ENCODE data around the gene EXOC4. TPM values are rescaled to one million over a fixed set of nuclear protein-coding genes. Genes with fewer than 3 reads are reported as not detected.

Gene EXOC4
- total and polyA plus RNA-seq, 7 donors = 16.4 to 76.7 (median 50.7) TPM

DNA sequence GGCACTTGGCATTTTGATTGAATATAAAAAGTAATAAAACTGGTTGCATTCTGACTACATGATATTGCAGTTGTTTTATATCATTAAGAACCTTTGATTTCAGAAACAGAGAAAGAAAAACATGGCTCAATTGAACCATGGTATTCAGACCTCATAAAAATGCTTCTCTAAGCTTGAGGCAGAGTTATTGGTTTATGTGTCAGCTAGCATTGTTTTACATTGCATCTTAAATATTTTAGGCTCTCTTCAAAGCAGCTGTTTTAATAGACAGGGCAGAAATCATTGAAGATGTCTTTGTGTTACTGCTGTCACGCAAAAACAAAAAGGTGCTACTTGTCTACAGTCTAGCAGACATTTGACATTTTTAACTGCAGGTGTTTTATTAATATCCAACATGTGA is 299.2 kb downstream of the EXOC4 start:
- TF ChIP-seq POLR2AphosphoS5 (IDR thresholded peaks at IDR 0.05) (no peak), EP300 (IDR thresholded peaks at IDR 0.05) (no peak), POLR2A (IDR thresholded peaks at IDR 0.05) (no peak)
- TF ChIP-seq, protein P1, sequence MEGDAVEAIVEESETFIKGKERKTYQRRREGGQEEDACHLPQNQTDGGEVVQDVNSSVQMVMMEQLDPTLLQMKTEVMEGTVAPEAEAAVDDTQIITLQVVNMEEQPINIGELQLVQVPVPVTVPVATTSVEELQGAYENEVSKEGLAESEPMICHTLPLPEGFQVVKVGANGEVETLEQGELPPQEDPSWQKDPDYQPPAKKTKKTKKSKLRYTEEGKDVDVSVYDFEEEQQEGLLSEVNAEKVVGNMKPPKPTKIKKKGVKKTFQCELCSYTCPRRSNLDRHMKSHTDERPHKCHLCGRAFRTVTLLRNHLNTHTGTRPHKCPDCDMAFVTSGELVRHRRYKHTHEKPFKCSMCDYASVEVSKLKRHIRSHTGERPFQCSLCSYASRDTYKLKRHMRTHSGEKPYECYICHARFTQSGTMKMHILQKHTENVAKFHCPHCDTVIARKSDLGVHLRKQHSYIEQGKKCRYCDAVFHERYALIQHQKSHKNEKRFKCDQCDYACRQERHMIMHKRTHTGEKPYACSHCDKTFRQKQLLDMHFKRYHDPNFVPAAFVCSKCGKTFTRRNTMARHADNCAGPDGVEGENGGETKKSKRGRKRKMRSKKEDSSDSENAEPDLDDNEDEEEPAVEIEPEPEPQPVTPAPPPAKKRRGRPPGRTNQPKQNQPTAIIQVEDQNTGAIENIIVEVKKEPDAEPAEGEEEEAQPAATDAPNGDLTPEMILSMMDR (IDR thresholded peaks at IDR 0.05) = no peak
- Histone ChIP-seq H3K27ac (no peak overlapping the region), H3K4me3 (no peak overlapping the region), H3K4me1 (no peaks in the 10 kb centered on the region), H3K27me3 (no peaks in the 10 kb centered on the region), H3K9me3 (no peaks in the 10 kb centered on the region), H3K36me3 (no peaks in the 10 kb centered on the region)
- intact Hi-C loops (cut with DNase I) = no loop called here
- DNase-seq = no peak
- WGBS, 2 donors = 97 to 99% methylated on average over 1 of the region's 1 CpG

DNA sequence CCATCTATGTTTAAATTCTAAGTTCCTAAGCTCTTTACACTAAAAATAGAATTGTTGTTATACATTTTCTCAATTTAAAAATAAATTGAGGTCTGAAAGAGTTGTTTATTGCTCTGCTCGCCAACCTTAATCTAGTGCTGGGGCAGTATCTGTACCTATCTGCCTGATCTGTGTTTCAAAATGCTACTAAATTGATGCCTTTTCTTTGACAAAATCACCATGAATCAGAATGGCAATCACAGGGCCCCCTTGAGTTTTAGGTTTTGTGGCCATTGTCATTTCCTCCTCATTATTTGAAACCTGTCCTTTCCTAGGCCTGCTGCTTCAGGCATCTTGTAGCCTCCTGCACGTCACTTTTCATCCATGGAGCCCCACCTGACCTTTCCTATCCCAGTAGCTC is 301.5 kb downstream of the EXOC4 start:
- Histone ChIP-seq H3K27me3 (no peaks in the 10 kb centered on the region), H3K9me3 (no peaks in the 10 kb centered on the region), H3K27ac (no peak overlapping the region), H3K36me3 (no peaks in the 10 kb centered on the region), H3K4me3 (no peak overlapping the region), H3K4me1 (no peaks in the 10 kb centered on the region)
- intact Hi-C loops (cut with DNase I) = no loop called here
- no peak for TF ChIP-seq POLR2AphosphoS5 (IDR thresholded peaks at IDR 0.05)
- TF ChIP-seq POLR2A (IDR thresholded peaks at IDR 0.05) = no peak
- no peak for TF ChIP-seq EP300 (IDR thresholded peaks at IDR 0.05)
- TF ChIP-seq, protein P1 (IDR thresholded peaks at IDR 0.05) = no peak
- 97 to 98% methylated on average over 2 of the region's 2 CpGs for WGBS, 2 donors
- DNase-seq = no peak

DNA sequence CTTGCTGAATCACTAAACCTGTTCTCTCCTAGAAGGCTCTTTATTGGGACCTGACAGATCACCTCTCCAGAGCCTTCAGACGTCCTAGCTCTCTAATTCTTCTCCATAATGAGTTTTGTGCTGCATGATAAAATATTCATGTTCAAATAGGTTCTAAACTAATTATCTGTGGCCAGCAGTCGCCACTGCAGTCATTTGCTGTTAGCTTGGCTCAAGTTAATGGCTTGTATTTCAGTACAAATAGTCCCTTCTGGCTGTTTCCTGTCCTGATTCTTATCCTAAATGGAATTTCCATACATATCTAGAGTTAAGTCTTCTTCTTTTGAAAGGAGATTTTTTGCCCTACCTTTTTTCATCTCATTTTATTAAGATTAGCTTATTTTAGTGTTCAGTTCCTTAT is 303.2 kb downstream of the EXOC4 start:
- intact Hi-C loops (cut with DNase I) = no loop called here

DNA sequence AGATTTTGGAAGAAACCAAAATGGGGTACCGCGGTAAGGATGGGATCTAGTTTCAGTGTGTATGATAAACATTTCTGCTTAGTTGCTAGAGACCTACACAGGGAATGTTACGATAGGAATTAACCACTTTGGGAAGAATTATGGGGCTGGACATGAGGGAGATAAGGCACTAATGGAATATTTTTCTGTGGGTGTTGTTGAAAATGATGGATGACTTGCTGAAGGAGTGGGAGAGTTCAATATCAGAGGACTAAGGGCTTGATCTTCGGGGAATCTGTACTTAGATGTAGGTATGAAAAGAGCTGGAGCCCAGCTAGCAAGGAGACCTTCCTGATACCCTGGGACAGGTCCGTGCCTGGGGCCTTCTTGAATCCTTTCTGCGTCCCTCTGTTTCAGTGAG is 303.7 kb downstream of the EXOC4 start:
- H3K27ac ChIP-seq = no peak overlapping the region
- no peaks in the 10 kb centered on the region for H3K36me3 ChIP-seq
- 93 to 96% methylated on average over 6 of the region's 6 CpGs for WGBS, 2 donors
- H3K4me1 ChIP-seq = no peaks in the 10 kb centered on the region
- no peak overlapping the region for H3K4me3 ChIP-seq
- DNase-seq = no peak
- no peak for TF ChIP-seq EP300 (IDR thresholded peaks at IDR 0.05)
- no peak for TF ChIP-seq POLR2AphosphoS5 (IDR thresholded peaks at IDR 0.05)
- TF ChIP-seq, protein P1 (IDR thresholded peaks at IDR 0.05) = no peak
- TF ChIP-seq POLR2A (IDR thresholded peaks at IDR 0.05) = no peak
- H3K9me3 ChIP-seq = no peaks in the 10 kb centered on the region
- no peaks in the 10 kb centered on the region for H3K27me3 ChIP-seq
- intact Hi-C loops (cut with DNase I) = no loop called here

More for the DNA sequence above, 303.2 kb downstream of the EXOC4 start:
- H3K27me3 ChIP-seq = no peaks in the 10 kb centered on the region
- H3K4me3 ChIP-seq = no peak overlapping the region
- TF ChIP-seq POLR2A (IDR thresholded peaks at IDR 0.05) (no peak), EP300 (IDR thresholded peaks at IDR 0.05) (no peak), POLR2AphosphoS5 (IDR thresholded peaks at IDR 0.05) (no peak)
- TF ChIP-seq, protein P1 (IDR thresholded peaks at IDR 0.05) = no peak
- WGBS, 2 donors = 43 to 46% methylated on average over 2 of the region's 2 CpGs
- no peaks in the 10 kb centered on the region for H3K4me1 ChIP-seq
- H3K27ac ChIP-seq = no peak overlapping the region
- DNase-seq = no peak
- no peaks in the 10 kb centered on the region for H3K9me3 ChIP-seq
- H3K36me3 ChIP-seq = no peaks in the 10 kb centered on the region

DNA sequence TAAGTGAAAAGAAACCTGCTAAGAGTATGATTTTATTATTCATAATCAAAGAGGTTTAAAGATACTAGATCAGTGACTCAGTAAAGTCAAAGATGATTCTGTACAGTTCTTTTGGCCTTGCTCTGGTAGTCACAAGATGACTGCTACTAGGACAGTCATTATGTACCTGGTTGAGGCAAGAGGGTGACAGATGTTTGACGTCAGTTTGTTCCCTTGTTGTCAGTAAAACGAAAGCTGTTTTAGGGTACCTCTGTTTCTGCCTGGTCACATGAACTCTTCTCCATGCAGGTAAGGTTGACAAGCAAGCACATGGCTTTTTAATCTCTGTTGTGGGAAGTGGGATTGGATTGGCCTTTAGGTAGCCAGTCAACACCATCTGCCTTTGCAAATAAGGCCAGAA is 308.0 kb downstream of the EXOC4 start:
- TF ChIP-seq EP300 (IDR thresholded peaks at IDR 0.05) (no peak), POLR2AphosphoS5 (IDR thresholded peaks at IDR 0.05) (no peak), POLR2A (IDR thresholded peaks at IDR 0.05) (no peak)
- TF ChIP-seq, protein P1 (IDR thresholded peaks at IDR 0.05) = no peak
- DNase-seq = no peak
- Histone ChIP-seq H3K27me3 (no peaks in the 10 kb centered on the region), H3K4me1 (peaks cover 0 to 4% (median 0%) of the 10 kb centered on the region in 4 donors), H3K27ac (no peak overlapping the region), H3K36me3 (no peaks in the 10 kb centered on the region), H3K4me3 (no peak overlapping the region), H3K9me3 (no peaks in the 10 kb centered on the region)
- intact Hi-C loops (cut with DNase I) = no loop called here
- 89 to 94% methylated on average over 2 of the region's 2 CpGs for WGBS, 2 donors

Data from sigmoid colon (tissue), 7 donors.